Heart left ventricle (tissue), 16 donors: ENCODE results near the gene ISY1. TPM values are rescaled to one million over a fixed set of nuclear protein-coding genes. Genes with fewer than 3 reads are reported as not detected.
A peak's percentile ranks its signal among the peaks of the same experiment; 100 is the strongest.

ENCODE experiments used
- ATAC-seq, 4 donors: fragments of 200-7000 bp; cut with Tn5 transposase; one replicate each; pipeline ENCODE4 v1.9.1; 2020 to 2022; ENCODE audit warnings: moderate library complexity in 4 of 4, mild to moderate bottlenecking in 3 of 4, moderate number of reproducible peaks in 1 of 4
- DNase-seq, 5 donors: peaks; one replicate each; pipeline ENCODE4 v3.0.0-alpha.2; 2020
- H3K27ac ChIP-seq, 12 donors: fragments of 200-600 bp; sonication (generic) in 4 of 12; one replicate each; pipeline versions ENCODE4 v1.5.0 to v1.8.0; 2016 to 2022; ENCODE audit warnings: mild to moderate bottlenecking in 2 of 12
- H3K27me3 ChIP-seq, 9 donors: fragments of 200-600 bp; sonication (generic) in 2 of 9; one replicate each; pipeline versions ENCODE4 v1.5.1 to v1.8.0; 2016 to 2022; ENCODE audit warnings: mild to moderate bottlenecking in 3 of 9
- H3K36me3 ChIP-seq, 9 donors: fragments of 200-600 bp; sonication (generic) in 2 of 9; one replicate each; pipeline versions ENCODE4 v1.5.0 to v1.8.0; 2018 to 2022; ENCODE audit warnings: mild to moderate bottlenecking in 2 of 9
- H3K4me1 ChIP-seq, 12 donors: fragments of 200-600 bp; sonication (generic) in 4 of 12; one replicate each; pipeline versions ENCODE4 v1.5.0 to v1.8.0; 2016 to 2022; ENCODE audit warnings: mild to moderate bottlenecking in 3 of 12
- H3K4me3 ChIP-seq, 12 donors: fragments of 200-600 bp; sonication (generic) in 4 of 12; one replicate each; pipeline versions ENCODE4 v1.5.0 to v1.8.0; 2017 to 2022; ENCODE audit warnings: mild to moderate bottlenecking in 9 of 12, moderate library complexity in 4 of 12
- H3K9me3 ChIP-seq, 12 donors: fragments of 200-600 bp; sonication (generic) in 4 of 12; one replicate each; pipeline versions ENCODE4 v1.5.0 to v1.8.0; 2016 to 2022; ENCODE audit warnings: mild to moderate bottlenecking in 1 of 12
- CTCF ChIP-seq, 12 donors: fragments of 200-600 bp; sonication (generic) in 4 of 12; IDR thresholded peaks; one replicate each; pipeline versions ENCODE4 v1.5.0 to v1.8.0; 2018 to 2022; ENCODE audit warnings: antibody characterized with exemption in 12 of 12, mild to moderate bottlenecking in 5 of 12
- POLR2A ChIP-seq, 2 donors: fragments of 450-650 bp; IDR thresholded peaks; one replicate each; pipeline ENCODE4 v1.6.1; 2017; ENCODE audit warnings: antibody characterized with exemption in 2 of 2, mild to moderate bottlenecking in 2 of 2, moderate library complexity in 2 of 2
- WGBS, 4 donors: extraction: QIAGEN DNeasy Blood & Tissue Kit in 2 of 4; methylation state at CpG; one replicate each; pipeline versions ENCODE4 v1.1.5 to v1.1.7; 2013 to 2018; 5-methylcytosine and 5-hydroxymethylcytosine counted together
- intact Hi-C, 10 donors: fragments of 100-400 bp; cut with DNase I; formaldehyde crosslinking; loops; one replicate each; pipeline versions ENCODE4 v1.11.1 to v1.14.2; 2022
- polyA plus RNA-seq, 2 donors: library from polyadenylated mRNA; stranded (reverse); fragments of 200-250 nt; gene quantifications; one replicate each; pipeline ENCODE4 v1.2.3, GENCODE V29; 2013
- total RNA-seq, 9 donors: library from RNA; depleted of rRNA in 2 of 9; stranded (reverse); fragments of >200 nt in 2 of 9; fragmentation: NEBNext Ultra II Directional in 3 of 9; extraction: Animal tissue kit (Norgen Biotek cat#: 25700) in 3 of 9; gene quantifications; one replicate each; pipeline versions ENCODE4 v1.1.0 to v1.2.4, GENCODE V29; 2016 to 2023
- donor health status: ischemic (EF 13 %, LVEDD 7.1; RV severe dilation, severe dysfunction).
- donor health status: healthy with polysubstance abuse.
- donor health status: DM: no; HTN: yes; CAD: no.
- donor health status: DM: no; HTN: no; CAD: no.
- donor health status: ischemic (EF 25% LVEDD 6.9; RV normal size, moderate dysfunction).
- donor health status: ischemic (EF 25% LVEDD 5.7; RV mildly dilated, moderate dysfunction).
- donor health status: healthy.
- donor health status: DM: yes; HTN: yes; CAD: no.
- donor health status: ischemic (EF 35%, LVEDD 5.7; RV mildly dilated, moderate dysfunction).
- donor health status: nonischemic (EF 11% LVEDD 7.7; RV severe dilation, severe dysfunction).
- donor health status: DM: yes; HTN: yes; CAD: no.
- donor health status: PGD.
- donor health status: ischemic (EF 29% LVEDD 5.4; RV normal size, mild dysfunction).
- donor health status: nonischemic (EF 23%, LVEDD 6.1; RV moderate dilation, normal function).

Gene ISY1
- total and polyA plus RNA-seq, 11 donors, result 14.9 to 31.2 (median 24.5) TPM

GRCh38 chr3:129199366-129199765 is 38.5 kb upstream of the ISY1 start:
- 70 to 88% (median 86%) methylated on average over 8 of the region's 8 CpGs for WGBS, 4 donors
- Histone ChIP-seq H3K4me1 (peaks cover 12 to 37% (median 28%) of the 10 kb centered on the region in 12 donors), H3K9me3 (no peaks in the 10 kb centered on the region), H3K36me3 (no peaks in the 10 kb centered on the region), H3K27me3 (no peaks in the 10 kb centered on the region), H3K4me3 (no peak overlapping the region), H3K27ac (peak overlapping the region in 3 of 12 donors; percentile 39 to 90 (median 89))
- intact Hi-C loops, result no loop called here
- ATAC-seq, result no peak
- TF ChIP-seq CTCF (IDR thresholded peaks at IDR 0.05) (no peak), POLR2A (IDR thresholded peaks at IDR 0.05) (no peak)
- no peak for DNase-seq

GRCh38 chr3:129197321-129197720 is 36.5 kb upstream of the ISY1 start:
- ATAC-seq (no peak), DNase-seq (no peak)
- no peaks in the 10 kb centered on the region for H3K36me3 ChIP-seq
- WGBS, 4 donors, result 70 to 90% (median 74%) methylated on average over 1 of the region's 1 CpG
- no peaks in the 10 kb centered on the region for H3K27me3 ChIP-seq
- TF ChIP-seq CTCF (IDR thresholded peaks at IDR 0.05), result no peak
- TF ChIP-seq POLR2A (IDR thresholded peaks at IDR 0.05), result no peak
- no peak overlapping the region for H3K4me3 ChIP-seq
- peak overlapping the region; percentile 78 to 95 (median 88) for H3K27ac ChIP-seq
- H3K4me1 ChIP-seq, result peaks cover 12 to 37% (median 28%) of the 10 kb centered on the region in 12 donors
- intact Hi-C loops, result loop anchor here in 2 of 10 donors (2.0 kb wide), 1 partner anchor 27 kb away; no protein-coding TSS in a partner anchor
- H3K9me3 ChIP-seq, result no peaks in the 10 kb centered on the region

DNA sequence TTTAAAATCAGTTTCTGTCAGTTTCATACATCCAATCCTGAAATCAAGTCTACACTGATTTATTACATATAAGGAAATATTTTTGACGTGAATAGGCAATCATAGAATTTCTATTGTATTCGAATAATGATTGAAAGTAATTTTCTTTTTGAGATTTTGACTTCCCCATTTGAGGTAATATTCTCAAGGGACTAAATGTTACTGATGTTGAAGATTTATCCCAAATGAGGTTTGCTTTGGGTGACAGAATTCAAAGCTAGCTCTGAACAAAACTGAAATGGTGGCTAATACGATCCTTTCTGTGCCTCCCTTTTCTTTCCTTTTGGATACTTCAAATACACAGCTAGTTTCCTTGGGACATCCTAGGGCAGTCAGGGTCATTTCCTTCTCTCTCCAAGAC is 35.7 kb upstream of the ISY1 start:
- H3K9me3 ChIP-seq, result no peaks in the 10 kb centered on the region
- WGBS, 4 donors, result 63 to 76% (median 65%) methylated on average over 3 of the region's 3 CpGs

More for the DNA sequence above, 35.7 kb upstream of the ISY1 start:
- ATAC-seq, result no peak
- intact Hi-C loops, result loop anchor here in 2 of 10 donors (2.0 kb wide), 1 partner anchor 28 kb away; no protein-coding TSS in a partner anchor
- no peak for DNase-seq
- Histone ChIP-seq H3K36me3 (no peaks in the 10 kb centered on the region), H3K27me3 (no peaks in the 10 kb centered on the region), H3K4me3 (no peak overlapping the region), H3K4me1 (peaks cover 12 to 37% (median 29%) of the 10 kb centered on the region in 12 donors), H3K27ac (peak overlapping the region; percentile 78 to 95 (median 88))
- TF ChIP-seq CTCF (IDR thresholded peaks at IDR 0.05) (no peak), POLR2A (IDR thresholded peaks at IDR 0.05) (no peak)
